Measurements from ENCODE around the gene FAF1.
A peak's percentile ranks its signal among the peaks of the same experiment; 100 is the strongest.

Gene FAF1

GRCh38 chr1:50787266-50787665, 172.8 kb downstream of the FAF1 start:
- no peaks in the 10 kb centered on the region for H3K9me3 ChIP-seq (ENCODE audit: severe bottlenecking)
- H3K27me3 ChIP-seq (ENCODE audit: insufficient read depth, low read depth, severe bottlenecking): no peaks in the 10 kb centered on the region
- peaks cover 26% of the 10 kb centered on the region for H3K36me3 ChIP-seq
- no peak overlapping the region for H3K27ac ChIP-seq
- no peak for DNase-seq
- no peak overlapping the region for H3K4me3 ChIP-seq (ENCODE audit: low read depth, low read length)
- TF ChIP-seq, protein P1, sequence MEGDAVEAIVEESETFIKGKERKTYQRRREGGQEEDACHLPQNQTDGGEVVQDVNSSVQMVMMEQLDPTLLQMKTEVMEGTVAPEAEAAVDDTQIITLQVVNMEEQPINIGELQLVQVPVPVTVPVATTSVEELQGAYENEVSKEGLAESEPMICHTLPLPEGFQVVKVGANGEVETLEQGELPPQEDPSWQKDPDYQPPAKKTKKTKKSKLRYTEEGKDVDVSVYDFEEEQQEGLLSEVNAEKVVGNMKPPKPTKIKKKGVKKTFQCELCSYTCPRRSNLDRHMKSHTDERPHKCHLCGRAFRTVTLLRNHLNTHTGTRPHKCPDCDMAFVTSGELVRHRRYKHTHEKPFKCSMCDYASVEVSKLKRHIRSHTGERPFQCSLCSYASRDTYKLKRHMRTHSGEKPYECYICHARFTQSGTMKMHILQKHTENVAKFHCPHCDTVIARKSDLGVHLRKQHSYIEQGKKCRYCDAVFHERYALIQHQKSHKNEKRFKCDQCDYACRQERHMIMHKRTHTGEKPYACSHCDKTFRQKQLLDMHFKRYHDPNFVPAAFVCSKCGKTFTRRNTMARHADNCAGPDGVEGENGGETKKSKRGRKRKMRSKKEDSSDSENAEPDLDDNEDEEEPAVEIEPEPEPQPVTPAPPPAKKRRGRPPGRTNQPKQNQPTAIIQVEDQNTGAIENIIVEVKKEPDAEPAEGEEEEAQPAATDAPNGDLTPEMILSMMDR (IDR thresholded peaks at IDR 0.05; ENCODE audit: low read depth, low read length): no peak

GRCh38 chr1:50783286-50783685, 176.8 kb downstream of the FAF1 start:
- TF ChIP-seq, protein P1 (IDR thresholded peaks at IDR 0.05; ENCODE audit: low read depth, low read length): no peak
- H3K27ac ChIP-seq: no peak overlapping the region
- H3K9me3 ChIP-seq (ENCODE audit: severe bottlenecking): no peaks in the 10 kb centered on the region
- H3K36me3 ChIP-seq: peaks cover 43% of the 10 kb centered on the region
- H3K4me3 ChIP-seq (ENCODE audit: low read depth, low read length): no peak overlapping the region
- no peaks in the 10 kb centered on the region for H3K27me3 ChIP-seq (ENCODE audit: insufficient read depth, low read depth, severe bottlenecking)
- peak; percentile 28 for DNase-seq

GRCh38 chr1:50780797-50781196, 179.3 kb downstream of the FAF1 start:
- TF ChIP-seq, protein P1 (IDR thresholded peaks at IDR 0.05; ENCODE audit: low read depth, low read length): no peak
- Histone ChIP-seq H3K27ac (no peak overlapping the region), H3K36me3 (peaks cover 22% of the 10 kb centered on the region), H3K9me3 (ENCODE audit: severe bottlenecking) (no peaks in the 10 kb centered on the region), H3K4me3 (ENCODE audit: low read depth, low read length) (no peak overlapping the region), H3K27me3 (ENCODE audit: insufficient read depth, low read depth, severe bottlenecking) (no peaks in the 10 kb centered on the region)
- no peak for DNase-seq

- no peak for DNase-seq
- TF ChIP-seq, protein P1 (IDR thresholded peaks at IDR 0.05; ENCODE audit: low read depth, low read length): no peak
- H3K9me3 ChIP-seq (ENCODE audit: severe bottlenecking): no peaks in the 10 kb centered on the region
- peaks cover 22% of the 10 kb centered on the region for H3K36me3 ChIP-seq
- no peak overlapping the region for H3K27ac ChIP-seq
- no peak overlapping the region for H3K4me3 ChIP-seq (ENCODE audit: low read depth, low read length)
- no peaks in the 10 kb centered on the region for H3K27me3 ChIP-seq (ENCODE audit: insufficient read depth, low read depth, severe bottlenecking)
Measured at GRCh38 chr1:50779801-50780200, 180.3 kb downstream of the FAF1 start.

DNA sequence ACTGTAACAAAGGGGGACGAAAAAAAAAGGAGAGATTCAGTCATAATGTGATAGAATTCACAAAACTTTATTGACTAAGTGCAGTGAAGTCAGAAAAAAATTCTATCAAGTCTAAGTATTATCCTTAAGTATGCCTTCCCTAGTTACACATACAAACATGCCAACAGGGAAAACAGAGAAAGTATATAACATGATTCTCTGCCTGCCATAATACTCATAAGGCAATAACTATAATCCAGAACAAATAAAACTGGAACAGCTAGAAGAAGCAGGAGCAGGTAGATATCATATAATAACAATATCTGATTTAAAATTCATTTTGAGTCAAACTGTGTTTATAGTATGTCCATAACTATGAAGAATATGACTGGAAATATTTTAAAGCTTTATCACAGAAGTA, 184.3 kb downstream of the FAF1 start:
- H3K9me3 ChIP-seq (ENCODE audit: severe bottlenecking): no peaks in the 10 kb centered on the region
- TF ChIP-seq, protein P1 (IDR thresholded peaks at IDR 0.05; ENCODE audit: low read depth, low read length): no peak
- H3K4me3 ChIP-seq (ENCODE audit: low read depth, low read length): no peak overlapping the region
- peaks cover 18% of the 10 kb centered on the region for H3K36me3 ChIP-seq
- DNase-seq: no peak
- H3K27me3 ChIP-seq (ENCODE audit: insufficient read depth, low read depth, severe bottlenecking): no peaks in the 10 kb centered on the region
- no peak overlapping the region for H3K27ac ChIP-seq

DNA sequence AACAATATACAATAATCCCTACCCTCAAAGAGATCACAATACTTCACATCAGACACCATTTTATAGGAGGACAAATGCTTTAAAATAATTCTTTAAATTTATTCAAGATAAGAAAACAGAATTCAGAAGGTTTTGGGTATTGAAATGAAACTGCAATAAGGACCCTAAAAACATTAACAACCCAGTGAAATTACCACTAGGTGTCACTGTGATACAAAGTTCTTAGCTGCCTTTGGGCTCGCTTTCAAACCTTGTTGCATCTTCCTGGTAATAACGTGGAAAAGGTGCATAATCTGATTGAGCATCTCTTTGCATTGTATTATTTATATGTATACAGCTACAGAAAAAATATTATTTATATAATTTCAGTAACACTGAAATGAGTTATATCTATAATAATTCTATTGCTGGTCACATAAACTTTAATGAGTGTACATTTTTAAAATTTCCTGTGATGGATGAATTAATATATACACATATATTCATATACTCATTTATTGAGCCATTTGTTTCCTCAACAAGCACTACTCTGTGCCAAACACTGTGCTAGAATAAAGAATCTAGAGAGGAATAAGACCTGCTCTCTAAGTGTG, 185.2 kb downstream of the FAF1 start:
- TF ChIP-seq, protein P1 (IDR thresholded peaks at IDR 0.05; ENCODE audit: low read depth, low read length): peak; percentile 42
- DNase-seq: peak; percentile 14

More for the DNA sequence above, 185.2 kb downstream of the FAF1 start:
- Histone ChIP-seq H3K27ac (no peak overlapping the region), H3K4me3 (ENCODE audit: low read depth, low read length) (no peak overlapping the region), H3K36me3 (peaks cover 9% of the 10 kb centered on the region), H3K9me3 (ENCODE audit: severe bottlenecking) (no peaks in the 10 kb centered on the region), H3K27me3 (ENCODE audit: insufficient read depth, low read depth, severe bottlenecking) (no peaks in the 10 kb centered on the region)
